ENCODE measurements around the gene RALA. TPM values are rescaled to one million over a fixed set of nuclear protein-coding genes. Genes with fewer than 3 reads are reported as not detected.
"Not testable (repeated sequence)": the region's sequence is repeated elsewhere in the genome, so short reads cannot be mapped to it uniquely, and the experiment has no call there.

Gene RALA
- total RNA-seq, 2 donors from 2014 or later = 51.3 to 52.4 TPM

GRCh38 chr7:39746103-39746819 is 122.9 kb downstream of the RALA start:
- intact Hi-C loops (cut with DNase I, micrococcal nuclease) = loop anchor here in 1 of 2 donors (10.0 kb wide), 1 partner anchor 171 kb away; no protein-coding TSS in a partner anchor
- ATAC-seq (peak; percentile 91), DNase-seq (peak; percentile 64 to 84)

DNA sequence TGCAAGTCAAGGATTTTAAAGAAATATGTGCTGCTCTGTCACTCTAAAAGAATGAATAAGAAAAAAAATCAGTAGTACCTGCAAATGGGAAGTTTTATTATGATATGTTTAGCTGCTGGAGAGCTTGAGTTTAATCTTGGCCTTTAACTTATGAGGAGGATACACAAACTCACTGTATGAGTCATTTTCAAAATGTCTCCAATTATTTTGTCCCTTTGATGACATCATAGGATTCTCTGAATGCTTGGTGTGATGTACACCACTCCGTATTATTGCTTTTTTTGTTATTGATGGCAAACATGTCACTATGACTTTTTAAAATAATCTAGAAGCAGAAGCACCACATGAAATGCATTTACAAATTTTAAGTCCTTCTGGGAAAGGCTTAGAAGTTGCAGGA is 125.8 kb downstream of the RALA start:
- no peak for ATAC-seq
- DNase-seq = no peak
- intact Hi-C loops (cut with DNase I, micrococcal nuclease) = loop anchor here in 1 of 2 donors (10.0 kb wide), 1 partner anchor 174 kb away; no protein-coding TSS in a partner anchor

GRCh38 chr7:39749717-39750116 is 126.3 kb downstream of the RALA start:
- intact Hi-C loops (cut with DNase I, micrococcal nuclease) = loop anchor here in 1 of 2 donors (10.0 kb wide), 1 partner anchor 175 kb away; no protein-coding TSS in a partner anchor
- DNase-seq (no peak), ATAC-seq (no peak)

- ATAC-seq = no peak
- intact Hi-C loops (cut with DNase I, micrococcal nuclease) = no loop called here
- DNase-seq = no peak
Measured at GRCh38 chr7:39750253-39751077, 127.1 kb downstream of the RALA start.

DNA sequence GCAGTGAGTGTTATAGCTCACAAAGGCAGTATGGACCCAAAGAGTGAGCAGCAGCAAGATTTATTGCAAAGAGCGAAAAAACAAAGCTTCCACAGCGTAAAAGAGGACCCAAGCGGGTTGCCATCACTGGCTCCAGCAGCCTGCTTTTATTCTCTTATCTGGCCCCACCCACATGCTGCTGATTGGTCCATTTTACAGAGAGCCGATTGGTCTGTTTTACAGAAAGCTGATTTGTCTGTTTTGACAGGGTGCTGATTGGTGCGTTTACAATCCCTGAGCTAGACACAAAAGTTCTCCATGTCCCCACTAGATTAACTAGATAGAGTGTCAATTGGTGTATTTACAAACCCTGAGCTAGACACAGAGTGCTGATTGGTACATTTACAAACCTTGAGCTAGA is 129.9 kb downstream of the RALA start:
- intact Hi-C loops (cut with DNase I, micrococcal nuclease); ATAC-seq; DNase-seq: not testable (repeated sequence)

DNA sequence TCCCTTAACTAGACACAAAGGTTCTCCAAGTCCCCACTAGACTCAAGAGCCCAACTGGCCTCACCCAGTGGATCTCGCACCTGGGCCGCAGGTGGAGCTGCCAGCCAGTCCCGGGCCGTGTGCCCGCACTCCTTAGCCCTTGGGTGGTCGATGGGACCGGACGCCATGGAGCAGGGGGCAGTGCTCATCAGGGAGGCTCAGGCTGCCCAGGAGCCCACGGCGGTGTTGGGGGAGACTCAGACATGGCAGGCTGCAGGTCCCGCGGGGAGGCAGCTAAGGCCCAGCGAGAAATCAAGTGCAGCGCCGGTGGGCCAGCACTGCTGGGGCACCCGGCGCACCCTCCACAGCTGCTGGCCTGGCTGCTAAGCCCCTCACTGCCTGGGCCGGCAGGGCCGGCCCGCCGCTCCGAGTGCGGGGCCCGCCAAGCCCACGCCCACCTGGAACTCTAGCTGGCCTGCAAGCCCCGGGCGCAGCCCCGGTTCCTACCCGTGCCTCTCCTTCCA is 130.5 kb downstream of the RALA start:
- intact Hi-C loops (cut with DNase I, micrococcal nuclease) = no loop called here
- no peak for ATAC-seq
- DNase-seq = no peak

DNA sequence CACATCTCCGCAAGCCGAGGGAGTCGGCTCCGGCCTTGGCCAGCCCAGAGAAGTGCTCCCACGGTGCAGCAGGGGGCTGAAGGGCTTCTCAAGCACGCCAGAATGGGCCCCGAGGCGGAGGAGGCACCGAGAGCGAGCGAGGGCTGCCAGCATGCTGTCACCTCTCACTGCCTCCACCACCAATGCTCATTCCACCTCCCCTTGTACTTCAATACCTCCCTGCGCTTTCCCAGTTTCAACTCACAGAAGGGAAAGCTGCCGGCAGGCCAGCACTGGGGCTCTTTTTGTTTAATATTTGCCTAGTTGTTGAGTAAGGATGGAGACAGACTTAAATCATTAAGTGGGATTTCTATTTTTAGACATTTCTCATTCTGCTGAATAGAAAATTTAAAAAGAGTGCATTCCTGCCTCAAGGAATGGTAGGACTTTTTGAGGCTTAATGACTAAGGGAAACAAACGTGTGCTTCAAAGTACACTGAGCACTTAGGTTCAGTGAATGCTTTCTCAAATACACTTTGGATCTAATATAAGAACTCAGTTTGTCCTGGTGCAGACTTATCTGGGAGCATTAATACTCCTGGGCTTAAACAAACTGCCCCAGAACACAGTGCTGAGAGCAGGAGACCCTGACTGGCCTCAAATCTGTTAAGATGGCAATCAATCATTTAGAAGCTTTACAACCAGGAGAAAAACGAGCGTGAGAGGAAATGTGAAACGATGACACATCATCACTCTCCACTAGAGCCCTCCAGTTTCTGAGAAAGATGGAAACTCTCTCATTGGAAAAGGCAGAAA is 131.2 kb downstream of the RALA start:
- DNase-seq (no peak), ATAC-seq (no peak)
- intact Hi-C loops (cut with DNase I, micrococcal nuclease) = no loop called here

DNA sequence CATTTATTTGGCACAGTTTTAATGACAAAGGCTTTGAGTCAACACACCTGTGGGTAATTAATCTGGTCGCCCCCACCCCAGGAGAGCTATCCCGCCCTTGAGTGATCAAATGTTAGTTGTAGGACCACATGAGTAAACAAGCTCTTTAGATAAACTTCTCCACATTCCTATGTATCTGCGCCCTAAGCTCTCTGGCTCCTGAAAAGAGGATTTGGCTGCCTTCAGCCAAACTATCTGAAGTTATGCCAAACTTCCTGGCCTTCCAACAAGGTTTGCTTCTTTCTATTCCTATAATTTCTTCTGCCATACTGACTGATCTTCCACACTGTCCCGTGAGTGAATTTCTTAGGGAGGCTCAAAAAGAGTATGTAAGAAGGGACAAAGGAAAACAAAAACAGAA is 134.2 kb downstream of the RALA start:
- intact Hi-C loops (cut with DNase I, micrococcal nuclease) = no loop called here
- ATAC-seq (no peak), DNase-seq (no peak)

Other genes with a start within 250 kb of the RALA start
- 10 to 100 TPM; 19.0 to 27.4 TPM for gene YAE1, start 57.2 kb upstream of the RALA start, total RNA-seq

Measured in left colon (tissue), 2 donors.